ENCODE data around the gene G6PC1.
"Not testable (repeated sequence)": the region's sequence is repeated elsewhere in the genome, so short reads cannot be mapped to it uniquely, and the experiment has no call there.

G6PC1 gene

GRCh38 chr17:42855048-42855596, 45.5 kb upstream of the G6PC1 start:
- H3K27ac ChIP-seq: no peak overlapping the region
- TF ChIP-seq CTCF (conservative IDR thresholded peaks at IDR 0.05): no peak

GRCh38 chr17:42856093-42856492, 44.5 kb upstream of the G6PC1 start:
- H3K27ac ChIP-seq: not testable (repeated sequence)

GRCh38 chr17:42856516-42856915, 44.1 kb upstream of the G6PC1 start:
- H3K27ac ChIP-seq: not testable (repeated sequence)

GRCh38 chr17:42857389-42857788, 43.2 kb upstream of the G6PC1 start:
- no peak for TF ChIP-seq CTCF (conservative IDR thresholded peaks at IDR 0.05)
- H3K27ac ChIP-seq: no peak overlapping the region

- TF ChIP-seq CTCF (conservative IDR thresholded peaks at IDR 0.05): no peak
- no peak overlapping the region for H3K27ac ChIP-seq
These were observed 34.9 kb upstream of the G6PC1 start for GRCh38 chr17:42865638-42866094.

GRCh38 chr17:42866216-42866615, 34.4 kb upstream of the G6PC1 start:
- TF ChIP-seq CTCF (conservative IDR thresholded peaks at IDR 0.05): no peak

GRCh38 chr17:42866631-42867575, 33.7 kb upstream of the G6PC1 start:
- no peak overlapping the region for H3K27ac ChIP-seq
- TF ChIP-seq CTCF (conservative IDR thresholded peaks at IDR 0.05): no peak

More at GRCh38 chr17:42866216-42866615, 34.4 kb upstream of the G6PC1 start:
- no peak overlapping the region for H3K27ac ChIP-seq

- not testable (repeated sequence) for H3K27ac ChIP-seq
These were observed 32.8 kb upstream of the G6PC1 start for GRCh38 chr17:42867694-42868261.

- no peak overlapping the region for H3K27ac ChIP-seq
- TF ChIP-seq CTCF (conservative IDR thresholded peaks at IDR 0.05): no peak
These were observed 32.3 kb upstream of the G6PC1 start for GRCh38 chr17:42868338-42868737.

All from VCaP (cell line).